ENCODE data around the gene CIZ1.
A peak's percentile ranks its signal among the peaks of the same experiment; 100 is the strongest.
"Not testable (repeated sequence)": the region's sequence is repeated elsewhere in the genome, so short reads cannot be mapped to it uniquely, and the experiment has no call there.

The CIZ1 gene

GRCh38 chr9:128144239-128145181 is 46.9 kb downstream of the CIZ1 start:
- DNase-seq = no peak

DNA sequence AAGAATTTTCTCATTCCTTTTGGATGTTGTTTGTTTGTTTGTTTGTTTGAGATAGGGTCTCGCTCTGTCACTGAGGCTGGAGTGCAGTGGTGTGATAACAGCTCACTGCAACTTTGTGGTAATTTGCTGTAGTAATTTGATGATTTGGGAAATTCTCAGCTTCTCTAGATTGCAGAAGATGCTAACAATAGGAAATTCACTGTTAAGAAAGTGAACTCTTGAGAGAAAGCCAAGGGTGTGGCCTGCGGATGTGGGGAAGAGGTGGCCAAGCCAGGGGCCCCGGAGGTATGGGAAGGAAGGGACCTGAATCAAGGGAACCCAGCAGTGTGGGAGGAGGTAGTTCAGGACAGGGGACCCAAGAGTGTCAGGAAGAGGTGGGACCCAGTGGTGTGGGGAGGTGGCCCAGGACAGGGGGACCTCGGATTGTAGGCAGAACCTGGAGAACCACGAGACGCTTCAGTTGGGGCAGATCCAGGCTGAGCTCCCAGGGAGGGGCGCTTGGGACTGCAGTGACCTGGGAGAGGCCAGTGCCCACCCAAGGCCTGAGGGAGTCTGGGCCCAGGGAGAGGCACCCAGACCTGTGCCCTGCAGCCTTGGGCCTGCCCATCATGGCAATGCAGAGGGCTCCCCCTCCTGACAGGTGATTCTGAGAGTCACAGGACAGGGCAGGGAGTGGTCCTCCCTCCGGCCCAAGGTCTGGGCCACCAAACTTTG is 47.7 kb downstream of the CIZ1 start:
- no peak for DNase-seq

- no peak for DNase-seq
These were observed 48.8 kb downstream of the CIZ1 start for GRCh38 chr9:128142596-128142995.

GRCh38 chr9:128142061-128142460 is 49.3 kb downstream of the CIZ1 start:
- DNase-seq = no peak

GRCh38 chr9:128141604-128142003 is 49.8 kb downstream of the CIZ1 start:
- DNase-seq = no peak

GRCh38 chr9:128139621-128140020 is 51.8 kb downstream of the CIZ1 start:
- DNase-seq = no peak

GRCh38 chr9:128138001-128138400 is 53.4 kb downstream of the CIZ1 start:
- no peak for DNase-seq

DNA sequence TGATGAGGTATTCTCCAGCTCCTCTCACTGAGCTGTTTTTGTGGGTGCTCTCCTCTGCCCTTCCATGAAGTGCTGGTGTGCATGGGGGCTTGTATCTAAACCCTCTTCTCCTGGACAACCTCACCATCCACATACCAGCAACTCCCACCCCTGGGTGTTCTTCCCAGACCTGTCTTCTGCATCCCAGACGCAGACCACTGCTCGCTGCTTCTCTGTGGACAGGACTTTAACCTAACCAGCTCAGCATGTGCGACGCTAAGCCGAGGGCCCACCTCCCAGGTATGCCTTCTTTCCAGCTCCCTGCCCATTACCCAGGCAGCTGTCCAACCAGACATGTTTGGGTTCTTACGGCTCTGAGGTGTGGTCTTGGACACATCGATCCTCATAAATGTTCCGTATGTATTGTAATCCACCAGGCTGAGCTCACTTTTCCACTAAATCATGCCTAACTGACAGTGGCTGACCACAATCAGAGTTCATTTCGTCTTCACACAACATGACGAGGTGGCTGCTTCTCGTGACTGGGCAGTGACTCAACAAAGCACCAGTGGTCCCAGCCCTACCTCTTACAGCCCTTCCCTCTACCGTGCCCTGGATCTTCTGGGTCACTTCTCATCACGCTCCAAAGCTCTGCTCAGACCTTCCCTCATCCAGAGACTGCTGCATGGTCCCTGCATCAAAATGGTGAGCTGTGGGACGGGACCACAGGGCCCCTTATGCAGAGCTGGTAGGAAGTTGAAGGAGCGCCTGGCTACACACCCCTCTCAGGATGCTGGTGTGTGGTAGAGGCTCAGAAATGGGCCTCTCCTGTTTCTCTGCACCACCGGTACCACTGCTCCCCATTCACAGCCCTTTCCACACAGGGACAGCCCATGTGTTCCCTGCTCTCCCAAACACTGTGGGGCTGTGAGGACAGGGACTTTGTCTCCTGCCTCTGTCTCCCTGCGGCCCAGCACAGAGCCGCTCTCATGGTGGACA is 54.3 kb downstream of the CIZ1 start:
- no peak for DNase-seq

DNA sequence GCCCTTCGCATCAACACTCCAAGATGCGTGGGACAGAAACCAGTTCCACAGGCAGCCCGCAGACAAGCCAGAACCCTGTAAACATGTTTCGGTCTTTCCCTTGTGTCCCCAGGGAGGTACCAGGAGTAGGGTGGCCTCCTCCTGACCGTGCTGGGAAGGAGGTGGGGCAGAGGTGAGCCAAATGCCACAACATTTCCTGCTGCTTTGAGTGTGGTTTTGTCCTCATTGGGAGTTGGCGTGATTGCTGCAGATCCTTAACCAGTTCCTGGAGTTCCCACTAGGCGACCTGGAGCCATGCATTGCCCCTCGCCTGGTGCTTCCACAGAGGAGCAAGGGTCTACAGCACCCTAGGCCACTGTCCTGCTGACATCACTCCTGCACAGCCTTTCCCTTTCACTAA is 55.8 kb downstream of the CIZ1 start:
- not testable (repeated sequence) for DNase-seq

GRCh38 chr9:128132139-128132538 is 59.2 kb downstream of the CIZ1 start:
- not testable (repeated sequence) for DNase-seq

DNA sequence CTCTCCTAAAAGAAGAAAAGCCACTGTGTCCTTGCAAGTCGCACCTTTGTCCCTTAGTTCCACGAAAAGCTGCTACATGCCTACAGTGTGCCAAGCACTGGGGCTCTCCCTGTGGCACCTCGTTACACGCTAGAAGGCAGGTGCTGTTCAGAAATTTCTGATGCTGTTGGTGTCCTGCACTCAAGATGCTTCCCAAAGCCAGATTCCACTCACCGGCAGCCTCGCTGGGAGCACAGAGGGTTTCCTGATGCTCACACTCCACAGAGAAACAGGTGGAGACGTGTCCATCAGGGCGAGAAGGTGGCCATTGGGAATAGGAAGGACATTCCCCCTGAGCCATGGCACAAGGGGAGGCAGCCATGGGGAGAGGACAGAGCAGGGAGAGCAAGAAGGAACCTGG is 60.0 kb downstream of the CIZ1 start:
- DNase-seq = not testable (repeated sequence)

DNA sequence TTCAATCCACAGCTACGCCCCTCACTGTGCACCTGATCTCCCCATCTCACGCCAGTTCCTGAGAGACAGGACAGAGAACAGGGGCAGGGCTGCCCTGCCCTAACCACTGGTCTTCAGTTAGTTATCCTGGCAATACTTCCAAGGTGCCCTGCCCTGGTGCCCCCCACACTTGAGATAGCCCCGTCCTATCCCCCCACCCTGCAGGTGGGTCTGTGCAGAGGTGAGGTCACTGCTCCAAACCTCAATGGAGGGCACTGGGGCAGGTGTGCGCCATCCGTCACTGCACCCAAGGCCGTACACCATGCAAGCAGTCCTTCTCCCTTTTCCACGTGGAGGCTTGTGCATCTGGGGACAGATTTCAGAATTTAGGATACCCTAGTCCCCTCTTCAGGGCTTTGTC is 60.7 kb downstream of the CIZ1 start:
- not testable (repeated sequence) for DNase-seq

GRCh38 chr9:128129976-128130590 is 61.3 kb downstream of the CIZ1 start:
- peak; percentile 30 for DNase-seq

- no peak for DNase-seq
These were observed 62.4 kb downstream of the CIZ1 start for GRCh38 chr9:128128836-128129590.

DNA sequence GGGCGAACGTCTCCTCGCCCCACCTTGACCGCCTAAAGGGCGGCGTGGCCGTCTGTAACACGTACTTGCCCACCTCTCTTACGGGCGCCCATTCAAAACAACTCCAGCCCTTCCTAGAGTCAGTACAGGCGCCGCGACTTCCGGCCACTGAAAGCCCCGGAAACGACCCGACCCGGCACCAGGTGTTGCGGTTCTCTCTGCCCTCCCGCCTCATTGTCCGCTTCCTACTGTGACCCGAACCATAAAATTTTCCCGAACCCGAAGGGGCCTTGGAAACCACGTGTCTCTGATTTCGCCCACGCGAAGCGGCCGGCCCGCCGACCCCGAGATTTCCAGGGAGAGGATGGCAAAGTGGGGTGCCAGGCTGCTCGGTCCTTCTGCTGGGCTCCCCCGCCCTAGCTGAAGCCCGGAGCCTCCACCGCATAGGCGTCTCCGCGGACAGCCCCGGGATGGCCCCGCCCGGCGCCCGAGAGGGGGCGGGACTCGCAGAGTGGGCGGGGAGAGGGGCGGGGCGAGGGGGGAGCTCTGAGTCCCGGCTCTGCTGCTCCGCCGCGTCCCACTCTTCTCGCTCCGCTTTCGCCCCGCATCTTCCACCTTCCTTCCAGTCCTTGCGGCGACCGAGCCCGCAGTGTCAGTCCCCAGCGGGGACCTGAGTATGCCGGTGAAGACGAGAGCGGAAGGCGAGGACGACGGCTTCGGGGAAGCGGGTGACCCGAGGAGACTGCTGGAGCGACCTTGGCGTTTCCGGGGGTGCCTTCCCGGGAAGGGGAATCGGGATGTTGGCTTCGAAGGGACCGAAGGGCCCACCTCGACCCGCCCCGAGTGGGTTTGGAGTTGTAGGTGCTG is 63.2 kb downstream of the CIZ1 start:
- peak; percentile 75 for DNase-seq

DNA sequence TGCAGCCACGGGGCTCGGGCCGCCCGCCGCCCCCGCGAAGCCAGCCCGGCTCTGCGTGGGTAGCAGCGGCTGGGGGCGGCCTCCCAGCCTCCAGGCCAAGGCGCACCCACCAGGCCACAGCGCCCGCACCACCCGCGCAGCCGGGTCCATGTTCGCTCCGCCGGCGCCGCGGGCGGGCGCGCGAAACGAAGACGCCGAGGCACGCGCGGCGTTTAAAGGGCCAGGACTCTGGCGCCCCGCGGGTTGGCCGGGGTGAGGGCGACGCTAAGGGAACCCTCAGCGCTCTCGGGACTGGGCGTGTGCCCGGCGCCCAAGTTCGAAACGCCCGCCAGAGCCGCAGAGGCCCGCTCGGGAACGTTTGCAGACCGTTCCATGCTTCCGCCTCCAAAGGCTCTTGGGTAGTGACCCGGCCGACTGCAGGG is 63.8 kb downstream of the CIZ1 start, which contains the start of gene PTGES2:
PTGES2 (minus strand) TSS at position 162 of the 422 bp plus-strand sequence; CDS start at position 150, 12 bp downstream.
- DNase-seq = peak; percentile 69

- DNase-seq = no peak
These were observed 65.6 kb downstream of the CIZ1 start for GRCh38 chr9:128125580-128126354.

DNA sequence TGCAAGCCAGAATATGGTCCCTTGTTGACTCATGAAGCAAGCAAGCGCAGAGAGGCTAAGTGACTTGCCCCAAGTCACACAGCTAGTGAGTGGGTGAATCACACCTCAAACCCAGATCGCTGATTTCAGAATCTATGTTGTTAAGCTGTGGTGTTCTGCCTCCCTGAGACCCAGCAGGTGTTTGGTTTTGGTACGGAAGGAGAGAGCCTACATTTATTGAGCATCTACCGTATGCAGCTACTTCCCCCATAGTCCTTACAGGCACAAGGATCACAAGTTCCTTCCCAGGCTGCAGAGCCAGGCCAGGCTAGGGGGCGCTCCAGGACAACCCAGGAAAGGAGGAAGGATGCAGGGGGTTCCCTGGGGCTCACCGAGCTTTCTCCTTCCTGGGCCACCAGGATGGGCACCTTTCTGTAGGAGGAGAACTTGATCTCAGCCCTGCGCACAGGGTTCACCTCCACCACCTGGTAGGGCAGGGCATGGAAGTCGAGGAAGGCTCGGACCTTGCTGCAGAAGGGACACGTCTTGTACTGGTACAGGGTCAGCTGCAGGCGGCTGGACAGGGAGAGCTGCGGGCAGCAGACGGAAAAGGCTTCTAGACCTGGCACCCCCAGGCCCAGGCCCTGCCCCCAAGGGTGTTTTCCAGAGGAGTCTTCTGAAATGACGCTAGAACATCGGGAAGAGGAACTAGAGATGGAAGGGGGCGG is 66.3 kb downstream of the CIZ1 start:
- DNase-seq = no peak

GRCh38 chr9:128124451-128124850 is 66.9 kb downstream of the CIZ1 start:
- DNase-seq = no peak

All from activated CD4-positive, alpha-beta T cell treated with anti-CD3 and anti-CD28 coated beads for 1 hour (primary cell).